A549 (cell line): ENCODE results near the gene TRAF3IP1. TPM values are rescaled to one million over a fixed set of nuclear protein-coding genes. Genes with fewer than 3 reads are reported as not detected.

Experiments
- ATAC-seq, 2 experiments: fragments of 200-7000 bp in 1 of 2; fragments of >200 bp in 1 of 2; cut with Nextera tagmentation in 1 of 2; cut with Tn5 transposase in 1 of 2; 3 replicates each; pipeline versions ENCODE4 v1.8.0 to v1.9.1; 2018 to 2020; ENCODE audit warnings: mild to moderate bottlenecking in 1 of 2, moderate library complexity in 1 of 2
- CTCF ChIA-PET: fragments of 300-600 bp; sonication (Branson Sonifier 250); formaldehyde crosslinking; extraction: SDS; loops from one replicate; lab custom pipeline; 2021; ENCODE audit warnings: antibody characterized with exemption, inconsistent platforms; lab: Yijun Ruan, JAX
- POLR2A ChIA-PET: fragments of 350-600 bp; formaldehyde crosslinking; extraction: SDS; loops from one replicate; lab custom pipeline; 2021; ENCODE audit warnings: antibody characterized with exemption, inconsistent platforms; lab: Yijun Ruan, JAX
- DNase-seq, 2 experiments: peaks; one replicate each; pipeline versions ENCODE4 v3.0.0 to v3.0.0-alpha.2; 2011 to 2016; ENCODE audit warnings: low read depth in 1 of 2, low spot score in 1 of 2
- FAIRE-seq: peaks from 2 replicates; lab custom pipeline; 2011; peaks lifted over from hg19 to GRCh38; lab: Jason Lieb, UNC
- H3K27ac ChIP-seq, 2 experiments: fragments of >200 bp; sonication (Bioruptor Twin); formaldehyde crosslinking; 3 replicates each; pipeline ENCODE4 v1.5.1; 2016 to 2017
- H3K4me1 ChIP-seq: fragments of >200 bp; sonication (Bioruptor Twin); formaldehyde crosslinking; 3 replicates; pipeline ENCODE4 v1.6.1; 2016
- H3K4me2 ChIP-seq: fragments of >200 bp; sonication (Bioruptor Twin); formaldehyde crosslinking; 3 replicates; pipeline ENCODE4 v1.6.1; 2016
- H3K4me3 ChIP-seq: fragments of >200 bp; sonication (Bioruptor Twin); formaldehyde crosslinking; 3 replicates; pipeline ENCODE4 v1.5.1; 2016
- H3K9me3 ChIP-seq: fragments of >200 bp; sonication (Bioruptor Twin); formaldehyde crosslinking; 3 replicates; pipeline ENCODE4 v1.6.1; 2016
- BCL3 ChIP-seq: fragments of >200 bp; sonication (Bioruptor Twin); formaldehyde crosslinking; IDR thresholded peaks from 3 replicates; pipeline ENCODE4 v1.6.1; 2016
- CBX2 ChIP-seq: fragments of 200-600 bp; sonication (generic); IDR thresholded peaks from 2 replicates; pipeline ENCODE4 v1.6.1; 2016; ENCODE audit warnings: low read depth, mild to moderate bottlenecking, borderline replicate concordance
- CBX8 ChIP-seq: fragments of 200-600 bp; sonication (generic); IDR thresholded peaks from 2 replicates; pipeline ENCODE4 v1.6.1; 2016
- EHMT2 ChIP-seq: fragments of 200-600 bp; sonication (generic); IDR thresholded peaks from 2 replicates; pipeline ENCODE4 v1.6.1; 2016; ENCODE audit warnings: antibody characterized with exemption, low read depth, mild to moderate bottlenecking, moderate library complexity
- EP300 ChIP-seq, 2 experiments: fragments of >200 bp; sonication (Bioruptor Twin); formaldehyde crosslinking; IDR thresholded peaks; 2 replicates in 1 of 2; 3 replicates in 1 of 2; pipeline ENCODE4 v1.6.1; 2016 to 2017
- ESRRA ChIP-seq: fragments of 150-350 bp; IDR thresholded peaks from 2 replicates; pipeline ENCODE4 v1.6.1; 2014; ENCODE audit warnings: mild to moderate bottlenecking, low read length, borderline replicate concordance
- FOSL2 ChIP-seq, 2 experiments: fragments of 450-650 bp in 1 of 2; fragments of >200 bp in 1 of 2; sonication (Bioruptor Twin) in 1 of 2; formaldehyde crosslinking; IDR thresholded peaks; 2 replicates each; pipeline versions ENCODE4 v1.5.0 to v1.6.1; 2016 to 2020; ENCODE audit warnings: mild to moderate bottlenecking in 1 of 2, moderate library complexity in 1 of 2
- FOXS1 ChIP-seq: fragments of 250-450 bp; sonication (Bioruptor Pico); IDR thresholded peaks from 2 replicates; pipeline ENCODE4 v1.5.0; 2020; ENCODE audit warnings: mild to moderate bottlenecking, moderate library complexity
- HOXB13 ChIP-seq: fragments of 250-450 bp; sonication (Bioruptor Pico); IDR thresholded peaks from 2 replicates; pipeline ENCODE4 v1.5.0; 2020; ENCODE audit warnings: low read depth, mild to moderate bottlenecking, moderate library complexity
- KDM1A ChIP-seq: fragments of 200-600 bp; sonication (generic); IDR thresholded peaks from 2 replicates; pipeline ENCODE4 v1.6.1; 2016; ENCODE audit warnings: low read depth, mild to moderate bottlenecking
- NFE2L2 ChIP-seq: fragments of 150-350 bp; conservative IDR thresholded peaks from 2 replicates; pipeline ENCODE4 v1.6.1; 2014; ENCODE audit warnings: low read length
- NPAS2 ChIP-seq: fragments of 250-450 bp; sonication (Bioruptor Pico); IDR thresholded peaks from 2 replicates; pipeline ENCODE4 v1.8.0; 2022; ENCODE audit warnings: mild to moderate bottlenecking, moderate library complexity, borderline replicate concordance
- PBX3 ChIP-seq: IDR thresholded peaks from 2 replicates; pipeline ENCODE4 v1.6.1; 2012
- RARB ChIP-seq: fragments of 250-450 bp; sonication (Bioruptor Pico); IDR thresholded peaks from 2 replicates; pipeline ENCODE4 v1.8.0; 2021; ENCODE audit warnings: mild to moderate bottlenecking, moderate library complexity
- RCOR1 ChIP-seq: fragments of 150-350 bp; IDR thresholded peaks from 2 replicates; pipeline ENCODE4 v1.6.1; 2014; ENCODE audit warnings: antibody characterized with exemption, low read length, low read depth
- TP53 ChIP-seq: fragments of 250-450 bp; sonication (Bioruptor Pico); IDR thresholded peaks from 2 replicates; pipeline ENCODE4 v1.5.0; 2021; ENCODE audit warnings: mild to moderate bottlenecking, moderate library complexity
- USF2 ChIP-seq: fragments of 450-650 bp; IDR thresholded peaks from 2 replicates; pipeline ENCODE4 v1.6.1; 2014; ENCODE audit warnings: antibody characterized with exemption
- ZC3H11A ChIP-seq: fragments of 450-650 bp; IDR thresholded peaks from 2 replicates; pipeline ENCODE4 v1.6.1; 2014; ENCODE audit warnings: antibody characterized with exemption, mild to moderate bottlenecking
- ZNF302 ChIP-seq: fragments of 250-450 bp; sonication (Bioruptor Pico); IDR thresholded peaks from 2 replicates; pipeline ENCODE4 v1.9.0; 2021; ENCODE audit warnings: inconsistent platforms, mild to moderate bottlenecking, moderate library complexity
- WGBS: methylation state at CpG from one replicate; pipeline ENCODE4 v1.1.6; 2017; ENCODE audit errors: missing lambda C conversion rate; 5-methylcytosine and 5-hydroxymethylcytosine counted together
- polyA plus RNA-seq, 4 experiments: library from polyadenylated mRNA; depleted of rRNA in 3 of 4; stranded (reverse); fragments of >200 nt; fragmentation: RNase III in 1 of 4; extraction: RNeasy Plus Mini Kit Qiagen cat#74134 plus additional on column Dnase treatment in 1 of 4; gene quantifications; 2 replicates in 3 of 4; 3 replicates in 1 of 4; pipeline ENCODE4 v1.2.3, GENCODE V29; 2011 to 2017
- TF ChIP-seq, protein P1 (sequence below): fragments of 250-450 bp; sonication (Bioruptor Pico); IDR thresholded peaks from 2 replicates; pipeline ENCODE4 v1.5.0; 2021; ENCODE audit warnings: mild to moderate bottlenecking, moderate library complexity, borderline replicate concordance
- TF ChIP-seq, protein P2 (sequence below): fragments of 250-450 bp; sonication (Bioruptor Pico); IDR thresholded peaks from 2 replicates; pipeline ENCODE4 v1.5.0; 2020; ENCODE audit warnings: low read depth, mild to moderate bottlenecking, moderate library complexity

Gene TRAF3IP1
- polyA plus RNA-seq, 2 of the 4 experiments (the other 2 are of a cell fraction) = 10.6 to 19.2 TPM

DNA sequence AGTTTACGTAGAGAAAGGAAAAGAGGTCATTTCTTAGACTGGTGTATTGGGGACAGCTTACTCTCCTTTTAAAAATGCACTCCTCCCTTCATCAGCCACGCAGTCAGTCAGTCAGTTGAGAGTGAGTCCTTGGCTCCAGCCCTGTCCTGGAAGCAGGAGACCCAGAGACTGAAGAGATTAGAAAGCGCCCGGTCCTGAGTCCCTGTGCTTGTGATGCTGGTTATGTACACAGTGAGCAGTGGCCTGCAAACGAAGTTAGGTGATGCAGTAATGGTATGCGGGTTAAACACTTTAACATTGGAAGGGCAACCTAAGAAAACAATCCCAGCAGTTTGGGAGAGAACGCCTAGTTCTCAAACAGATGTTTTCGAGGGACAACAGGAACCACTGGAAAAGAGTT is 100.1 kb downstream of the TRAF3IP1 start:
- Histone ChIP-seq H3K27ac (no peak overlapping the region), H3K4me1 (peaks cover 4% of the 10 kb centered on the region; the same call in 1 of the 3 replicates), H3K9me3 (no peaks in the 10 kb centered on the region), H3K4me2 (no peak overlapping the region), H3K4me3 (no peak overlapping the region)
- CTCF ChIA-PET = no interaction called here
- FAIRE-seq = no peak
- POLR2A ChIA-PET = no interaction called here
- ATAC-seq = no peak
- no peak for DNase-seq
- no peak for TF ChIP-seq PBX3
- no peak for TF ChIP-seq RARB (CRISPR knock-in tag)
- TF ChIP-seq EP300 (IDR thresholded peaks at IDR 0.05) = no peak
- no peak for TF ChIP-seq USF2
- no peak for TF ChIP-seq FOXS1
- TF ChIP-seq ZC3H11A = no peak
- TF ChIP-seq NFE2L2 = no peak
- TF ChIP-seq CBX8 = no peak
- TF ChIP-seq CBX2 = no peak
- no peak for TF ChIP-seq KDM1A
- no peak for TF ChIP-seq EHMT2
- 82% methylated on average over 8 of the region's 8 CpGs for WGBS

DNA sequence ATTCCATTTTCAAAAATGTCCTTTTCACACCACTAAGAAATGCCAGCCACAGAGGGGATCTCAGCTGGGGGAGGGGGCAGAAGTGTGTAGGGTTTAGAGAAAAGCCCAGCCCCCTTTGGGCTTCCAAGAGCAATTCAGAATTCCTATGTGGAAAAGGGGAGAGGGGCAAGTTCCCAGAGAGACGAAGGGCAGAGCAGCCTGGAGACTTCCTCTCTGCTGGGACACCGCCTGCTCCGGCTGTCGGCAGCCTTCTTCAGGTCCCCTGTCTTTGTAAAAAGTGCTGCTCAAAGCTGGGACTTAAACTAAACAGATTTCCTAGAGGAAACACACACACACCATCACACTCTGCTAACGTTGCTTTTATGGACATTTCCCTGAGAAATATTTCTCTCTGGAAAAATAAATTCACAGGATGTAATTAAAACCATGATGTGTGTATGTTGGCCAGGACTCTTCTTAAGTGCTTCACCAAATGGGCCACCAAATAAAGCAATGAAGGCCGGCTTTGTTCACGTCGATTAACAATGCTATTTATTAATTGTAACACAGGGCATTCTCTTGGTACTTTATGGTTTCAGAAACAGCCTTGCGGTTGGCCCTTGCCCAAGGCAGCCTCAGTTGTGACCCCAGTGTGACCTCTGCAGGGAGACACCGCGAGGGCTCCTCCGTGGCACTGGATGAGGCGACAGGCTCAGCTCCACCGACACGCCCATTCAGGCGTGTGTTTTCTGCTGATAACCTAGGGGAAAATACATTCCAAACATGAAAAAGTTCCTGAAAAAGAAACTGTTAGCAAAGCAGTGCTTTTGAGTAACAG is 100.8 kb downstream of the TRAF3IP1 start:
- no peak overlapping the region for H3K27ac ChIP-seq
- no peak for TF ChIP-seq FOSL2 (IDR thresholded peaks at IDR 0.05)
- no peak for TF ChIP-seq FOSL2 (CRISPR knock-in tag; IDR thresholded peaks at IDR 0.05)
- no peak for TF ChIP-seq BCL3
- no peak for TF ChIP-seq PBX3
- H3K4me2 ChIP-seq = no peak overlapping the region
- WGBS = 87% methylated on average over 16 of the region's 16 CpGs
- DNase-seq (no peak), ATAC-seq (no peak), FAIRE-seq (no peak)
- H3K4me3 ChIP-seq = no peak overlapping the region
- ChIA-PET CTCF (interaction anchor here (0.9 to 1.8 kb wide), 4 partner anchors 10 to 550 kb away, joined by 3 to 4 read pairs (median 4); no protein-coding TSS in a partner anchor), POLR2A (no interaction called here)
- no peaks in the 10 kb centered on the region for H3K9me3 ChIP-seq
- H3K4me1 ChIP-seq = peaks cover 9% of the 10 kb centered on the region; the same call in 1 of the 3 replicates

DNA sequence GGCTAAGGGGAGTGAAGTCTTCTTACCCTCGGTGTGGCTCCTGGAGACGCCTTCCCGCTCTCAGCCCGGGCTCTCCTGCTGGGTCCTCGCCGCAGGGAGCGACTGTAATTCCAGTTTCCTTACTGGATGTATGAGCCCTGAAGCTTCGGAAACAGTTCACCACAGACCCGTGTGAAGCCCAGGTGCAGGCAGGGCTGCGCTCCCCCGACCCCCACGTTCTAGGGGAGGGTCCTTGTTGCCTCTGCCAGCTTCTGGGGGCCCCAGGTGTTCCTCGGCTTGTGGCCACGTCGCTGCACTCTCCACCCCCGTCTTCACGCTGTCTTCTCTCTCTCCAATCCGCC is 101.3 kb downstream of the TRAF3IP1 start:
- ChIA-PET POLR2A (no interaction called here), CTCF (interaction anchor here (0.9 to 1.8 kb wide), 4 partner anchors 9 to 549 kb away, joined by 3 to 4 read pairs (median 4); no protein-coding TSS in a partner anchor)
- no peak overlapping the region for H3K4me3 ChIP-seq
- ATAC-seq (no peak), DNase-seq (no peak), FAIRE-seq (no peak)
- H3K27ac ChIP-seq = no peak overlapping the region
- no peaks in the 10 kb centered on the region for H3K9me3 ChIP-seq
- H3K4me1 ChIP-seq = peaks cover 9% of the 10 kb centered on the region; the same call in 1 of the 3 replicates
- WGBS = 88% methylated on average over 18 of the region's 18 CpGs
- no peak overlapping the region for H3K4me2 ChIP-seq
- TF ChIP-seq HOXB13 (CRISPR knock-in tag) = no peak
- TF ChIP-seq EHMT2 = no peak
- no peak for TF ChIP-seq PBX3
- TF ChIP-seq KDM1A = no peak
- TF ChIP-seq ESRRA = no peak
- TF ChIP-seq ZNF302 (CRISPR knock-in tag) = no peak
- TF ChIP-seq, protein P1, sequence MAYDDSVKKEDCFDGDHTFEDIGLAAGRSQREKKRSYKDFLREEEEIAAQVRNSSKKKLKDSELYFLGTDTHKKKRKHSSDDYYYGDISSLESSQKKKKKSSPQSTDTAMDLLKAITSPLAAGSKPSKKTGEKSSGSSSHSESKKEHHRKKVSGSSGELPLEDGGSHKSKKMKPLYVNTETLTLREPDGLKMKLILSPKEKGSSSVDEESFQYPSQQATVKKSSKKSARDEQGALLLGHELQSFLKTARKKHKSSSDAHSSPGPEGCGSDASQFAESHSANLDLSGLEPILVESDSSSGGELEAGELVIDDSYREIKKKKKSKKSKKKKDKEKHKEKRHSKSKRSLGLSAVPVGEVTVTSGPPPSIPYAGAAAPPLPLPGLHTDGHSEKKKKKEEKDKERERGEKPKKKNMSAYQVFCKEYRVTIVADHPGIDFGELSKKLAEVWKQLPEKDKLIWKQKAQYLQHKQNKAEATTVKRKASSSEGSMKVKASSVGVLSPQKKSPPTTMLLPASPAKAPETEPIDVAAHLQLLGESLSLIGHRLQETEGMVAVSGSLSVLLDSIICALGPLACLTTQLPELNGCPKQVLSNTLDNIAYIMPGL = no peak
- no peak for TF ChIP-seq CBX8
- no peak for TF ChIP-seq RCOR1
- TF ChIP-seq, protein P2, sequence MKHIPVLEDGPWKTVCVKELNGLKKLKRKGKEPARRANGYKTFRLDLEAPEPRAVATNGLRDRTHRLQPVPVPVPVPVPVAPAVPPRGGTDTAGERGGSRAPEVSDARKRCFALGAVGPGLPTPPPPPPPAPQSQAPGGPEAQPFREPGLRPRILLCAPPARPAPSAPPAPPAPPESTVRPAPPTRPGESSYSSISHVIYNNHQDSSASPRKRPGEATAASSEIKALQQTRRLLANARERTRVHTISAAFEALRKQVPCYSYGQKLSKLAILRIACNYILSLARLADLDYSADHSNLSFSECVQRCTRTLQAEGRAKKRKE = no peak
- no peak for TF ChIP-seq NPAS2 (CRISPR knock-in tag)
- no peak for TF ChIP-seq TP53 (CRISPR knock-in tag)
- TF ChIP-seq USF2 = no peak
